Renal cortex interstitium (tissue), 11 donors: ENCODE results near the gene OTOG. TPM values are rescaled to one million over a fixed set of nuclear protein-coding genes. Genes with fewer than 3 reads are reported as not detected.

ENCODE experiments used
- DNase-seq, 11 donors: peaks; one replicate each; pipeline ENCODE4 v3.0.0-alpha.2; 2013; ENCODE audit warnings: low read depth in 9 of 11, low spot score in 4 of 11; ENCODE audit errors: extremely low read depth in 1 of 11
- polyA plus RNA-seq, 3 donors: library from polyadenylated mRNA; unstranded; fragments of 120-200 nt; gene quantifications; one replicate each; pipeline ENCODE4 v1.2.1, GENCODE V29; 2013; ENCODE audit not compliant: insufficient read length in 3 of 3

Gene OTOG
- polyA plus RNA-seq, 3 donors, result 0.27 to 0.42 (median 0.36) TPM

DNA sequence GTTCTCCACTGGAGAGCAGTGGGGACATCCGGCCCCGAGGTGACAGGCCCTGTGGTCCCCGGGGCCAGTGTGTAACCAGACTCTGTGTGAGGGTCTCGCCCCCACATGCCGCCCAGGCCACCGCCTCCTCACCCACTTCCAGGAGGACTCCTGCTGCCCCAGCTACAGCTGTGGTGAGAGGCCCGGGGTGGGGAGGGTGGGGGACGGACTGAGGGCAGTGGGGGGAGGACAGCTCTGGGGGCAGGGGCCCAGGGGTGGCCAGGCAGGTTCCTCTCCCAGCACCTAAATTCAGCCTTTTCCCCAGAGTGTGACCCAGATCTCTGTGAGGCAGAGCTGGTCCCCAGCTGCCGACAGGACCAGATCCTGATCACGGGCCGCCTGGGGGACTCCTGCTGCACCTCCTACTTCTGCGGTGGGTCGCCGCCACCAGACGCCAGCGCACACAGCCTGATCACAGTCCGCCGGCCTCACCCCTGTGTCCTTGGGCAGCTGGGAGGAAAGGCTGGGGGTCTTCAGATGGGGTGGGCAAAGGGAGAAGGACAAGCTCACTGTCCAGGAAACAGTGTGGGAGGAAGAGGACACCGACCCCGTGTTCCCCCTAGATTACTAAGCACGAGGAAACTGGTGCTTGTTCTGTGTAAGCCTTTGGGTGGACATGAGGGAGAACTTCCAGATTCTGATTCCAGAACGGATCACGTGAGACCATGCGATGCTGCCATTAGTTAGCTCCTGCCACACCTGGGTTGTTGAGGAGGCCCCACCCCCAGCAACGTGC, 87.9 kb downstream of the OTOG start:
- no peak for DNase-seq

DNA sequence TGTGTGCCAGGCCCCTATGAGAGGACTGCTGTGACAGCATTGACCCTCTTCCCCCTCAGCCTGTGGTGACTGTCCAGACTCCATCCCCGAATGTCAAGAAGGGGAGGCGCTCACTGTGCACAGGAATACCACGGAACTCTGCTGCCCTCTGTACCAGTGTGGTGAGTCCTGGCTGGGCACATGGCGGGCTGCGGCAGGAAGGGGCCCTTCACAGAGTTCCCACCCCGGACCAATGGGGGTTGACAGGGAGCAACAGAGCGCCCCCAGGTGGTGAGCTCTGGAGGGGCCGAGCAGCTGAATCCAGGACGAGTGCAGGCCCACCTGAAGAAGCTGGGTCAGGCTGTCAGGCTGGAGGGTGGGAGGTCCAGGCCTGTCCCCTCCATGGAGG, 88.5 kb downstream of the OTOG start:
- DNase-seq, result no peak

DNA sequence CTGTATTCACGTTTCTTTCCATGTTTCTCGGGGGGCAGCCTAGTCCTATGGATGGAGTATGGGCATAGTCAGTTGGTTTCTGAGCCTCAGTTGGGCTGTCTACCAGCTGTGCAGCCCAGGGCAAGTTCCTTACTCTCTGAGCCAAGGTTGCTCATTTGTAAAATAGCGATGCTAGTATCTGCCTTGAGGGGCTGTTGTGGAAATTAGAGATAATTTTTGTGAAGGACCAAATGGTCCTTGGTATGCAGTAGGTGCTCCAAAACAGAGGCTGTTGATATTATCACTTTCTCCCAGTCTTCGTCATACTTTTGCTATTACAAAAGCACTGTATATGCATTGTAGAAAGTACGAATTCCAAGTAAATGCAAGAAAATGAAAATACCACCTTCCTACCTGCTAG, 89.7 kb downstream of the OTOG start:
- DNase-seq, result no peak

DNA sequence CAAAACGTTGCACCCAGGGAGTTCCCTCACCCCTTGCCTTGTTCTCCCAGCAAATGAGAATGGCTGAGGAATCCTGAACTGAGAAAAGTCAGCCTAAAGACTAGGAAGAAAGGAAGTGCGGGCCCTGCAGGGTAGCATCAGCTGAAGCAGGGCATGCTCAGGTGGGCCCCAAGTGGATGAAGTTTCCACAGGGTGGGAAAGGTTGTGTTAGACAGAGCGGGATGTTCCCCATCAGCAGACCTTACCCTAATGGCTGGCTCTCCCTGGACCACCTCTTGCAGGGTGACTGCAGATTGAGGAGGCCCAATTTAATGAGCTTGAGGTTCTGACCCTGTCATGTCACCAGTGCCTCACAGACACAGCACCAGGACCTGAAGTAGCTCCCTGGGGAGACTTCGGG, 90.8 kb downstream of the OTOG start:
- DNase-seq, result no peak

DNA sequence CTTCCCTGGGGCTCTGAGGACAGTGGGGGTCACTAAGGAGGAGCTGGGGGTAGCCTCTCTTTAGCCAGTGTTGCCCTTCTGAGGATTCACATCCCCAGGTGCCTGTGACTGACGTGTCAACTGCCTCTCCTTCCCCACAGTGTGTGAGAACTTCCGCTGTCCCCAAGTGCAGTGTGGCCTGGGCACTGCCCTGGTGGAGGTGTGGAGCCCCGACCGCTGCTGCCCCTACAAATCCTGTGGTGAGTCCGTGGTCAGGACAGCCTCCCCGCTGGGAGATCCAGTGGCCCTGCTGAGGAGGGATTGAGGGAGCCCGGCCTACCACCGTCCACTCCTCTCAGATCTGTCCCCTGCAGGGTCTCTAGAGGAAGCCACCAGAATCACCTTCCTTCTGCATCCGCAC, 91.3 kb downstream of the OTOG start:
- no peak for DNase-seq

DNA sequence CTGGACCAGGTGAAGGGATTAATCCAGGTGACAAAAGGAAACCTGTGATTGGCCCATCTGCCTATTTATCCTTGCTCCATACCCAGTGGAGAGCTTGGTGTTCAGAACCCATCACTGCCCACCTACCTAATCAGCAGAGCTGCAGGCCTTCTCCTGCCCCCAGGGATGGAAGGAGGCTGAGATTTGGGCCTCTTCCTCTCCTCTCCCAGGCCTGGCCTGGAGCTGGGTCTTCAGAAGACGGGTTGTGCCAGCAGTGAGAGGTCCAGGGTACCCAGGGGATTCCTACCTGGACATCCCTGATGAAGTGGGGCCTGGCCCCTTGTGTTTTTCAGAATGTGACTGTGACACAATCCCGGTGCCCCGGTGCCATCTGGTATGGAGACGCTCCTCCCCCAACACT, 92.0 kb downstream of the OTOG start:
- no peak for DNase-seq

DNA sequence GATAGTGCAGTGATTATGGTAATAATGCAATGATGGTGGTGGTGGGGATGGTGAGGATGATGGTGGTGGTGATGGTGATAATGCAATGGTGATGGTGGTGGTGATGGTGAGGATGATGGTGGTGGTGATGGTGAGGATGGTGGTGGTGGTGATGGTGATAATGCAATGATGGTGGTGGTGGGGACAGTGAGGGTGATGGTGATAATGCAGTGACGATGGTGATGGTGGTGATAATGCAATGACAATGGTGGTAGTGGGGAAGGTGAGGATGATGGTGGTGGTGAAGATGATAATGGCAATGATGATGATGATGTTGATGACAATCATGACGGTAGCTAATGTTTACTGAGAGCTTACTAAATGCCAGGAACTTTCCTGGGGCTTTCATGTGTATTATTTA, 92.7 kb downstream of the OTOG start:
- no peak for DNase-seq

DNA sequence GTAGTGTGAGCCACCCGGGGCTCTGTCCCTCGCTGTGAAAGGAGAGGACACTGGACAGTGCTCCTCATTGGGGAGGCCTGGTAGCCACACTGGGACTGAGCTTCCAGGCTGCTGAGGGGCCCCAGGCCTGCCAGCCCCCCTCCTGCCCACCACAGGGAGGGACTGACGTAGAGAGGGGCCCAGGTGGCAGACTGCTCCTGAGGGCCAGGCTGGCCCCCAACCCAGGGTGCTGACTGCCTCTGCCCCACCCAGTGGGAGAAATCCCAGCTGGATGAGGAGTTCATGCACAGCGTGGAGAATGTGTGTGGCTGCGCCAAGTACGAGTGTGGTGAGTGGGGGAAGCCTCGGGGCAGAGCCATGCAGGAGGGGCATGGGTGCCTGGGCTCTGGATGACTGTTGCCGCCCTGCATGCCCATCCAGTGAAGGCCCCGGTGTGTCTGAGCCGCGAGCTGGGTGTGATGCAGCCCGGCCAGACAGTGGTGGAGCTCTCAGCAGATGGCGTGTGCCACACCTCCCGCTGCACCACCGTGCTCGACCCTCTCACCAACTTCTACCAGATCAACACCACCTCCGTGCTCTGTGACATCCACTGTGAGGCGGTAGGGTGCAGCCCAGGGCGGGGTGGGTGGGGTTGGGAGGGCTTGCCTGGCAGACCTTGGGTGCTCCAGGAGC, 93.6 kb downstream of the OTOG start:
- no peak for DNase-seq

DNA sequence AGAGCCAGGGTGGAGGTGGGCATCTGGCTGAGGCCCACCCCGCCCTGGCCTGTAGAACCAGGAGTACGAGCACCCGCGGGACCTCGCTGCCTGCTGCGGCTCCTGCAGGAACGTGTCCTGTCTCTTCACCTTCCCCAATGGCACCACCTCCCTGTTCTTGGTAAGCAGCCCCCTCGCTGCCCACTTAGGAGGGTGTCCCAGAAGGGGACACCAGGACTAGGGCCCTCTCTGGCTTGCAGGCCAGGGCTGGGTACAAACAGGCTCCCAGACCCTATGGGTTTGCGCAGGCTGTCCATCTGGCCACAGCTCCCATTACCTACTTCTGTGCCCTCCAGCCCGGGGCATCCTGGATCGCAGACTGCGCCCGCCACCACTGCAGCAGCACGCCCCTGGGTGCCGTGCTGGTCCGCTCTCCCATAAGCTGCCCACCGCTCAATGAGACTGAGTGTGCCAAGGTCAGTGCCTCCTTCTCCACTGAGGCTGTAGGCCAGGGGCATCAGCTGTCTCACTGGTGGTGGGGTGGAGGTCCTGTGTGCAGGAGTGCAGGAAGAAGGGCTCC, 94.8 kb downstream of the OTOG start:
- no peak for DNase-seq

DNA sequence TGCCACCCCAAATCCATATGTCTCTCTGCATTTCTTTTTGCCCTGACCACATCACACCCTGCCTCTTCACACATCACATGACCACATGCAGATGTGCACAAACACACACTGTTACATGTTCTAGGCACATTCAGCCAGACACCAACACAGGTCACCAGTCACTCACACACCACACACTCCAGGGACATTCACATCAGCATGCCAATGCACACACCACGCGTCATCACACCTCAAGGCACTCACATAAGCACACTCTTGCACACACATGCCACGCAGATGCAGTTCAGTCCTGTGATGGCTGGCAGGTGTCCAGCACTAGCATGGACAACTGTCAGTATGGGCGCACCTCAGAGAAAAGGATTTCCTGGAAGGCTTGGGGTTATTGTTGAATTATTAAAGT, 95.3 kb downstream of the OTOG start:
- DNase-seq, result no peak

DNA sequence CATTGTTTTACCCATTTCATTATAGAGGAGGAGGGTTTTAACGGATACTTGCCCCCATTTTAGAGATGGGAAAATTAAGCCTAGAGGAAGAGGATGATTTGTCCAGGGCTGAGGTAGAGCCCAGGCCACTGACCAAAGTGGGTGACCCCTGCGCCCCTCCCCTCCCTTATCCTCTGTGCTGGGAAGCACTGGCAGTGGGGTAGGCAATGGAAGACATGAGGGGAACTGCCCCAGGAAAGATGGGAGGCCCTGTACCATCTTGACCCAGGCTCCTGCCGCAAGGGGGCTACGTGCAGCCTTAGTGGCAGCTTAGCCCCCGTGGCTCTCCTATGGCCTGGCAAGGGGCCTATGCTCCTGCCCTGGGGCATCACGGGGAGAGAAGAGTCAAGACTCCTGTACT, 95.9 kb downstream of the OTOG start:
- no peak for DNase-seq

DNA sequence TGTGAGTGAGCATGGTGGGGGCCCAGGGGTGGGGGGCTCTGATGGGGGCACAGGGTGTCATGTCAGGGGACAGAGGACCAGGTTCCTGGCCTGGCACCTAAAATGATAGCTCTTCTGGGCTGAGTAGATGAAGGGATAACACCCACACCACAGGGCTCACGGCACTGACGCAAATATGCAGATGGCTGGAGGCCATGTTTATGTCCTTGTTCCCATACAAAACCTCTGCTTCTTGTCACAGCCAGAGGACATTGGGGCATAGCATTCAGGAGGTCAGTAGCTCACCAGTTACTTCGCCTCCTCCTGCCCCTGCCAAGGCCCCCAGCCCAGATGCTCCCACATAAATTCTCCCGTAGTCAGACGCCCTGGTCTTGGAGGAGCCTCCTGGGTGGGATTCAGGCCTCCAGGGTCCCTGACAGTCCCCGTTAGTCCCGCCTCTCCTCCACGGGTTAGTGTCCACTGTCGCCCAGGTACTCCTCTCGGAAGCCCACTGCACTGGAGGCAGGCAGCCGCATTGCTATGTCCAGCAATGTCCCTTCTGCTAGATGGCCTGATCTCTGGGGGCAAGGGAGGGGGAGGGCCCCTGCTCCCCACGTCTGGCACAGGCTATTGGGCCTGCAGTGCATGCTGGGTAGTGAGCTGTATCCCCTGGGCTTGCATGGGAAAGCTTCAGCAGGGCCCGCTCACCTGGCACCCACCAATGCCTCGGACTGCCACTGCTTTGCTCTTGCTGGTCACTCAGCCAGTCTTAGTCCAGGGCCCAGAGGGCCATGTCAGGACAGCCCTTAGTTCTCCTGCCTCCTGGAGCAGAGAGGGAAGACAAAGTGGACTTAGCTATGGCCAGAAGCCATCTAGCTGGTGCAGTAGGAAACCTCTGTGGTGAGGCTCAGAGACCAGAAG, 96.7 kb downstream of the OTOG start:
- no peak for DNase-seq

DNA sequence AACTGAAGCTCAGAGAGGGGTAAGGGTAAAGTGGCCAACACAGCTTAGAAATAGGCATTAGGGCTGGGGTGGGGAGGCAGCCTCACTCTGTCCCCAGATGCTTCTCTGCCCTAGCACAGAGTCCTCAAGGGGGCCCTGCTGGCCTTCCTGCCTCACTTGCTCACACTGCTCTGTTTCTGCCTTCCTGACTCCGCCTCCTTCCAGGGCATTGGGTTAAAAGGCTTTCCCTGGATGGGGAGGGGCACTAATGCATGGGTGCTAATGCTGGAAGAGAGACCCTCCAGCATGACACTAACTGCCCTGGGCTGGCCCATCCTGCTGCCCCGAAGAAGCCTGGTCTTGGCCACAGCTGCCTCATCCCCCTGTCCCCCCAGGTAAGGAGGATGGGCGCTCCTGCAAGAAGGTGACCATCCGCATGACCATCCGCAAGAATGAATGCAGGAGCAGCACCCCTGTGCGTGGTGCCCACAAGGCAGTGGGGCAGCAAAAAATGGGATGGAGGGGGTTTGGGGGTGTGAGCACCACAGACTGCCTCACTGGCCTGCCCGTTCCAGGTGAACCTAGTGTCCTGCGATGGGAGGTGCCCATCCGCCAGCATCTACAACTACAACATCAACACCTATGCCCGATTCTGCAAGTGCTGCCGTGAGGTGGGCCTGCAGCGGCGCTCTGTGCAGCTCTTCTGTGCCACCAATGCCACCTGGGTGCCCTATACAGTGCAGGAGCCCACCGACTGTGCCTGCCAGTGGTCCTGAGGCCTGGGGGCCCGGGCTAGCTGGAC, 98.3 kb downstream of the OTOG start:
- DNase-seq, result no peak

DNA sequence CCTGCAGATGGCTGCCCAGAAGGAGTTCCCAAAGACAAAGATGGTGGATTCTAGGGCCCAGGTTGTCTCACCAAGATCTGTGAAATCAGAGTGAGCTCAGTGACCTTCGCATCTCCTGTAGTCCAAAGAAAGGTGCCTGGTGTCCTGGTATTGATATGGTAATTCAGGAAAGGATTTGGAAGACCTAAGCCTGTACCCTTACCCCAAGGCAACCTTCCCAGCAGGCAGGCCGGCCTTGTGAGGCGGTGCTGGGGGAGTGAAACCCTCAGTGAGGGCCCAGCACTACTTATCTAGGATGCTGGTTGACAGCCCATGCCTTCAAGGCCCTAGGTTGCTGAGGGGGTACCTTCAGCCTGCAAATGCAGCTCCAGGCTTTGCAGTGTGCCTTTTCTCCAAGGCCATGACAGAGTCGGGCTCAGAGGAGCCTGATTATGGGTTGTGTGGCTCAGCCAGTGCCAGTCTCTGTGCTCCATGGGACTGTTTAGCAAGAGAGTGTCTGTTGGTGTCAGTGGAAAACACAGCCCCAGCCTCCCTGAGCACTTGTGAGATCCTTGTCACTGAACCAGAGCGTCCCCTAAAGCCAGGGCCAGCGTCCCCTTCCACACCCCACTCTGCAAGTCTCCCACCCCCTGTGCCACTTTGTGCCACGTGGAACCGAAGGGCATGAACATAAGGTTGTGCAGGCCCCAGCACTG, 99.5 kb downstream of the OTOG start:
- no peak for DNase-seq

DNA sequence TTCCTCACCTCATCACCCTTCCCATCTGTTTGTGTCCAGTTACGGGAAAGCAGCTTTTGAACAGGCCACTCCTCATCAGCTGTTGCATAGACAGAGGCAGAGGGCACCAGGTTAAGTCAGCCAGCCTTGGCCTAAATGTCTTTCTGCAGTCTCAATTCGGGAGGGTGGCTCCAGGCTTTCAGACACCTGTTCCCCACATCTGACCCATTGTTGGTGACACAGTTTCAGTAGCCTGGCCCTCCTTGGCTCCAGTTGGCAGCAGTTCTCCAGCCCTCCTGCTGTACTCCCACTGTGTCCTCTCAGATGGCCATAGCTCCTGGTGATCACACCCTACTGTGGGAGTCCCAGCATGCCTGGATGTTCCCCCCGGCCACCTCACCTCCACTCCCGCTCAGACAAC, 101.5 kb downstream of the OTOG start:
- no peak for DNase-seq

DNA sequence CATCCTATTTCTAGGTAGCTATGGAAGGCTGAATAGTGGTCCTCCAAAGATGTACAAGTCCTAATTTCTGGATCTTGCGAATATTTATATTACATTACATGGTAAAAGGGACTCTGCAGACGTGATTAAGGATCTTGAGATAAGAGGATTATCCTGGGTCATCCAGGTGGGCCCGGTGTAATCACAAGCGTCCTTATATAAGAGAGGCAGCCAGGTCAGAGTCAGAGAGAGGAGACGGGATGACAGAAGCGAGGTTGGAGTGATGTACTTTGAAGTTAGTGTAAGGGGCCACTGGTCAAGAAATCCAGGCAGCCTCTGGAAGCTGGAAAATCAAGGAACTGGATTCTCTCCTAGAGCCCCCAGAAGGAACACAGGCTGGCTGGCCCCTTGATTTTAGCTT, 102.2 kb downstream of the OTOG start:
- no peak for DNase-seq

DNA sequence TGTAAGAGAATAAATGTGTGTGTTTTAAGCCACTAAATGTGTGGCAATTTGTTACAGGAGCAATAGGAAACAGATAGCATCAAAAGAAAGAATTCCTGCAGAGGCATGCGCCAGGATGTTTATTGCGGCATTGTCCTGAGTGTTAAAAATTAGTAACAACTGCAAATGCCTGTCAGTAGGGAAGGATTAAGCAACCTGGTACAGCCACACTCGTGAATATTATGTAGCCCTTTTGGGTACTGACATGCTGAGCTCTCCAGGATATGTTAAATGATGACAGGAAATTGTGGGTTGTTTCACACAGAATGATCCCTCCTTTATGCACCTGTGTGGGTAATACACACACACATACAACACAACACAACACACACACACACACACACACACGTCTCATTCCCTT, 102.6 kb downstream of the OTOG start:
- DNase-seq, result no peak

DNA sequence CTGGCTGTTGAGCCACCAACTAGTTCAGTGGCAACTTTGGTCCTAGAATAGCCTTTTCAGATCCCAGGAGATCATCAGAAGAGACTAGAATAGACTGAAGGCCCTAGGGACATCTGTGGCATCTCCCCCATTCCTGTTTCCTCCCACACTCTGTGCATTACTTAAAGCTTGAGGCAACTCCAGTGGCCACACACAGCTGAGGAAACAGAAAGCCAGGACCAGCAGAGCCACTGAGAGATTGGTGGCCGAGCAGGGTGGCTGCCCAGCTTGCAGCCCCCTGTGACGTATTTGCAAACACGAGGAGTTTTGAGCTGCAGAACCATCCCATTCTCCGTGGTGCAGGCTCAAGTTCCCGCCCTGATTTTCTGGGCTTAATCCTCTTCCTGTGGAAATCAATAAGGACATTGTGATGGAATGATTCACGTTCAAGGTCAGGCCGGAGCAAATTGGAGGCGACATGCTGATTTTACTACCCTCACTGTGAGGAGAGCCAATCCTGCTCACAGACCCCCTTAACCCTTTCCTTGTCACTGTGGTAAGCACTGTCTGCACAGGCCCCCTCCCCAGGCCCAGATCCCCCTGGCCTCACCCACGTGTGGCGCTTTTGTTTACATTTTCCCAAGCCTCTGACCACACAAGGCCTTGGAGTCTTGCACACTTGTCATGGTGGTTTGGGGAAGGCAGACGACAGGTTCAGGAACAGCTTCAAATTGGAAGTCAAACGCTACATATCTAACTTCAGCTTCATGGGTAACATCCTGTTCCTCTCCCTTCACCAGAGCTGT, 103.3 kb downstream of the OTOG start:
- DNase-seq, result no peak
